ENCODE results near the gene SERPINA6.
"Not testable (repeated sequence)": the region's sequence is repeated elsewhere in the genome, so short reads cannot be mapped to it uniquely, and the experiment has no call there.

The SERPINA6 gene

GRCh38 chr14:94320243-94320642, 2.9 kb downstream of the SERPINA6 start:
- DNase-seq = no peak

GRCh38 chr14:94317259-94317658, 5.9 kb downstream of the SERPINA6 start:
- DNase-seq = no peak

- no peak for DNase-seq
Measured at GRCh38 chr14:94316692-94317091, 6.4 kb downstream of the SERPINA6 start.

GRCh38 chr14:94314890-94315289, 8.2 kb downstream of the SERPINA6 start:
- no peak for DNase-seq

- peak; percentile 21 for DNase-seq
Measured at GRCh38 chr14:94313991-94314655, 9.0 kb downstream of the SERPINA6 start.

- DNase-seq = no peak
Measured at GRCh38 chr14:94312481-94313246, 10.5 kb downstream of the SERPINA6 start.

- DNase-seq = no peak
Measured at GRCh38 chr14:94310248-94310647, 12.9 kb downstream of the SERPINA6 start.

GRCh38 chr14:94309721-94310120, 13.4 kb downstream of the SERPINA6 start:
- no peak for DNase-seq

- DNase-seq = no peak
Measured at GRCh38 chr14:94307410-94307992, 15.6 kb downstream of the SERPINA6 start.

- DNase-seq = no peak
Measured at GRCh38 chr14:94306047-94306978, 16.8 kb downstream of the SERPINA6 start.

- DNase-seq = no peak
Measured at GRCh38 chr14:94305620-94306019, 17.5 kb downstream of the SERPINA6 start.

- DNase-seq = no peak
Measured at GRCh38 chr14:94304243-94304642, 18.9 kb downstream of the SERPINA6 start.

GRCh38 chr14:94303111-94303510, 20.0 kb downstream of the SERPINA6 start:
- no peak for DNase-seq

GRCh38 chr14:94298130-94298529, 25.0 kb downstream of the SERPINA6 start:
- no peak for DNase-seq

- not testable (repeated sequence) for DNase-seq
Measured at GRCh38 chr14:94296181-94296545, 27.0 kb downstream of the SERPINA6 start.

GRCh38 chr14:94295360-94296180, 27.6 kb downstream of the SERPINA6 start:
- DNase-seq = no peak

- no peak for DNase-seq
Measured at GRCh38 chr14:94293578-94293924, 29.6 kb downstream of the SERPINA6 start.

GRCh38 chr14:94292872-94293577, 30.1 kb downstream of the SERPINA6 start, which contains the start of gene SERPINA10:
Gene SERPINA10 (minus strand): TSS chr14:94293268. CDS start chr14:94290593, 2,675 bp downstream.
- DNase-seq = no peak

- DNase-seq = no peak
Measured at GRCh38 chr14:94292526-94292871, 30.6 kb downstream of the SERPINA6 start.

- DNase-seq = no peak
Measured at GRCh38 chr14:94291906-94292525, 31.1 kb downstream of the SERPINA6 start.

Data from fibroblast of upper back skin (primary cell).